Loucy (cell line): Measurements from ENCODE around the gene TUBGCP3.

ENCODE experiments used
- EZH2phosphoT487 ChIP-seq: fragments of 200-600 bp; IDR thresholded peaks from 2 replicates; pipeline ENCODE4 v1.6.1; 2018; ENCODE audit warnings: antibody characterized with exemption, mild to moderate bottlenecking, moderate library complexity, borderline replicate concordance
- TF ChIP-seq, protein P1 (sequence below): fragments of 200-600 bp; sonication (generic); conservative IDR thresholded peaks from 2 replicates; pipeline ENCODE4 v1.5.1; 2014; ENCODE audit warnings: mild to moderate bottlenecking, antibody characterized with exemption, low read length

GRCh38 chr13:112567161-112567862, 20.6 kb downstream of the TUBGCP3 start:
- TF ChIP-seq, protein P1, sequence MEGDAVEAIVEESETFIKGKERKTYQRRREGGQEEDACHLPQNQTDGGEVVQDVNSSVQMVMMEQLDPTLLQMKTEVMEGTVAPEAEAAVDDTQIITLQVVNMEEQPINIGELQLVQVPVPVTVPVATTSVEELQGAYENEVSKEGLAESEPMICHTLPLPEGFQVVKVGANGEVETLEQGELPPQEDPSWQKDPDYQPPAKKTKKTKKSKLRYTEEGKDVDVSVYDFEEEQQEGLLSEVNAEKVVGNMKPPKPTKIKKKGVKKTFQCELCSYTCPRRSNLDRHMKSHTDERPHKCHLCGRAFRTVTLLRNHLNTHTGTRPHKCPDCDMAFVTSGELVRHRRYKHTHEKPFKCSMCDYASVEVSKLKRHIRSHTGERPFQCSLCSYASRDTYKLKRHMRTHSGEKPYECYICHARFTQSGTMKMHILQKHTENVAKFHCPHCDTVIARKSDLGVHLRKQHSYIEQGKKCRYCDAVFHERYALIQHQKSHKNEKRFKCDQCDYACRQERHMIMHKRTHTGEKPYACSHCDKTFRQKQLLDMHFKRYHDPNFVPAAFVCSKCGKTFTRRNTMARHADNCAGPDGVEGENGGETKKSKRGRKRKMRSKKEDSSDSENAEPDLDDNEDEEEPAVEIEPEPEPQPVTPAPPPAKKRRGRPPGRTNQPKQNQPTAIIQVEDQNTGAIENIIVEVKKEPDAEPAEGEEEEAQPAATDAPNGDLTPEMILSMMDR, result no peak
- TF ChIP-seq EZH2phosphoT487, result no peak
